Measurements from ENCODE around the gene GPHN. TPM values are rescaled to one million over a fixed set of nuclear protein-coding genes. Genes with fewer than 3 reads are reported as not detected.

The GPHN gene
- total and polyA plus RNA-seq, 2 donors (not counting 3 experiments of a cell fraction or from before 2014, with no cell fraction given) = 5.1 to 23.2 TPM

DNA sequence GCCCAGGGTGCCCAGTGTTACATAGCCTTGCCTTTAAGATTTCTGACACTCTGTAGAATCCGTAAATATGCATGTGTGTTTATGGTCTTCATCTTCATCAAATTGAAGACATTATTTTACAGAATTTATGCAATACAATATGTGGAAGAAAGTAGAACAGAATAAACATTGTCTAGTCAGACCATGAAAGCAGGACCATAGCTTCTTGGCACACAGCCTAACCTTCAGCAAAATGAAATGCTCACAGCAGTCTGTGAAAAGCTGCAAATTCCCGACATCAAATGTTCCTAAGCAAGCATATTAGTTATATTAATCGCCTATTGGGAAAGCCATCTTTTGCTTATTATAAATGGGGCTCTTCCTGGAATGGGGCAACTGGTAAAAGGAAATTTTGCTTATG is 570.0 kb downstream of the GPHN start:
- no peaks in the 10 kb centered on the region for H3K9me1 ChIP-seq (replicated peaks; ENCODE audit: control insufficient read depth, extremely low read depth, insufficient read depth, low read length)
- TF ChIP-seq, protein P1, sequence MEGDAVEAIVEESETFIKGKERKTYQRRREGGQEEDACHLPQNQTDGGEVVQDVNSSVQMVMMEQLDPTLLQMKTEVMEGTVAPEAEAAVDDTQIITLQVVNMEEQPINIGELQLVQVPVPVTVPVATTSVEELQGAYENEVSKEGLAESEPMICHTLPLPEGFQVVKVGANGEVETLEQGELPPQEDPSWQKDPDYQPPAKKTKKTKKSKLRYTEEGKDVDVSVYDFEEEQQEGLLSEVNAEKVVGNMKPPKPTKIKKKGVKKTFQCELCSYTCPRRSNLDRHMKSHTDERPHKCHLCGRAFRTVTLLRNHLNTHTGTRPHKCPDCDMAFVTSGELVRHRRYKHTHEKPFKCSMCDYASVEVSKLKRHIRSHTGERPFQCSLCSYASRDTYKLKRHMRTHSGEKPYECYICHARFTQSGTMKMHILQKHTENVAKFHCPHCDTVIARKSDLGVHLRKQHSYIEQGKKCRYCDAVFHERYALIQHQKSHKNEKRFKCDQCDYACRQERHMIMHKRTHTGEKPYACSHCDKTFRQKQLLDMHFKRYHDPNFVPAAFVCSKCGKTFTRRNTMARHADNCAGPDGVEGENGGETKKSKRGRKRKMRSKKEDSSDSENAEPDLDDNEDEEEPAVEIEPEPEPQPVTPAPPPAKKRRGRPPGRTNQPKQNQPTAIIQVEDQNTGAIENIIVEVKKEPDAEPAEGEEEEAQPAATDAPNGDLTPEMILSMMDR (IDR thresholded peaks at IDR 0.05; ENCODE audit: extremely low read depth in 1 of 2, insufficient read depth in 1 of 2, low read depth in 1 of 2, low read length in 2 of 2) = no peak
- TF ChIP-seq, protein P2, sequence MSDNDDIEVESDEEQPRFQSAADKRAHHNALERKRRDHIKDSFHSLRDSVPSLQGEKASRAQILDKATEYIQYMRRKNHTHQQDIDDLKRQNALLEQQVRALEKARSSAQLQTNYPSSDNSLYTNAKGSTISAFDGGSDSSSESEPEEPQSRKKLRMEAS (IDR thresholded peaks at IDR 0.05; ENCODE audit: insufficient read depth, insufficient read length) = no peak
- TF ChIP-seq JUN (IDR thresholded peaks at IDR 0.05; ENCODE audit: borderline replicate concordance, insufficient read depth, insufficient read length, low read depth) (no peak), POLR2A (IDR thresholded peaks at IDR 0.05; ENCODE audit: low read depth, low read length) (no peak), POLR2AphosphoS5 (IDR thresholded peaks at IDR 0.05; ENCODE audit: insufficient read depth, low read depth, low read length) (no peak)
- H3K36me3 ChIP-seq (ENCODE audit: control insufficient read depth in 2 of 2, extremely low read depth in 1 of 2, insufficient read depth in 2 of 2, low read length in 2 of 2) = no peaks in the 10 kb centered on the region
- no peaks in the 10 kb centered on the region for H4K20me1 ChIP-seq (replicated peaks; ENCODE audit: control insufficient read depth, extremely low read depth, insufficient read depth, low read length)
- H3K4me2 ChIP-seq (ENCODE audit: insufficient read depth, low read length) = no peak overlapping the region
- DNase-seq (ENCODE audit: low read depth, low spot score) (no peak), FAIRE-seq (no peak)
- POLR2A ChIA-PET = no interaction called here
- H3K9ac ChIP-seq (replicated peaks; ENCODE audit: extremely low read depth, insufficient read depth, low read length) = no peak overlapping the region
- intact Hi-C loops (cut with micrococcal nuclease) = no loop called here
- H3K4me3 ChIP-seq (replicated peaks in 1 of 3; ENCODE audit: insufficient read depth in 1 of 3, low read depth in 1 of 3, low read length in 3 of 3) = no peak overlapping the region
- no peak overlapping the region for H3K27ac ChIP-seq (ENCODE audit: insufficient read depth, low read depth, low read length)
- H3K27me3 ChIP-seq (ENCODE audit: control insufficient read depth in 2 of 2, insufficient read depth in 2 of 2, low read length in 2 of 2) = no peaks in the 10 kb centered on the region
- CTCF ChIA-PET = interaction anchor here (1.1 to 2.6 kb wide), 4 partner anchors 9 to 30 kb away, joined by 3 to 7 read pairs (median 4); no protein-coding TSS in a partner anchor
- dilution Hi-C loops (cut with MboI; ENCODE audit: extremely low pct_ligation_motif_present, low sequenced_read_pairs) = no loop called here
- no peaks in the 10 kb centered on the region for H3K9me3 ChIP-seq (replicated peaks; ENCODE audit: control insufficient read depth, insufficient read depth, low read length)
- BruUV-seq (replicated peaks) = no TSS peak
- no peaks in the 10 kb centered on the region for H3K79me2 ChIP-seq (ENCODE audit: control insufficient read depth, insufficient read depth, low read length)
- no peaks in the 10 kb centered on the region for H3K4me1 ChIP-seq (ENCODE audit: control insufficient read depth, extremely low read depth, insufficient read depth, low read length)
- H2AFZ ChIP-seq (ENCODE audit: low read depth, low read length) = no peak overlapping the region

DNA sequence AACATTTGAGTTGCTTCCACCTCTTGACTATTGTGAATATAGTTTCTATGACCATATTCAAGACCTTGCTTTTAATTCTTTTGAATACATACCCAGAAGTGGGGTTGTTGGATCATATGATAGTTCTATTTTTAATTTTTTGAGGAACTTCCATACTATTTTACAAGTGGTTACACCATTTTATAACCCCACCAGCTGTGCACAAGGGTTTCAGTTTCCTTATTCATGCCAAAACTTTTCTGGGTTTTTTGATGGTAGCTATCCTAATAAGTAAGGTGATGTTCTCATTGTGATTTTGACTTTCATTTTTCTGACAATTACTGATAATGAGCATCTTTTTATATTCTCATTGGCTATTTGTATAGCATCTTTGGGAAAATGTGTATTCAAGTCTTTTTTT is 571.9 kb downstream of the GPHN start:
- Histone ChIP-seq H3K27ac (ENCODE audit: insufficient read depth, low read depth, low read length) (no peak overlapping the region), H3K9me3 (replicated peaks; ENCODE audit: control insufficient read depth, insufficient read depth, low read length) (no peaks in the 10 kb centered on the region), H3K36me3 (ENCODE audit: control insufficient read depth in 2 of 2, extremely low read depth in 1 of 2, insufficient read depth in 2 of 2, low read length in 2 of 2) (no peaks in the 10 kb centered on the region), H3K27me3 (ENCODE audit: control insufficient read depth in 2 of 2, insufficient read depth in 2 of 2, low read length in 2 of 2) (no peaks in the 10 kb centered on the region), H4K20me1 (replicated peaks; ENCODE audit: control insufficient read depth, extremely low read depth, insufficient read depth, low read length) (no peaks in the 10 kb centered on the region), H3K79me2 (ENCODE audit: control insufficient read depth, insufficient read depth, low read length) (no peaks in the 10 kb centered on the region), H2AFZ (ENCODE audit: low read depth, low read length) (no peak overlapping the region), H3K9ac (replicated peaks; ENCODE audit: extremely low read depth, insufficient read depth, low read length) (no peak overlapping the region), H3K9me1 (replicated peaks; ENCODE audit: control insufficient read depth, extremely low read depth, insufficient read depth, low read length) (no peaks in the 10 kb centered on the region), H3K4me1 (ENCODE audit: control insufficient read depth, extremely low read depth, insufficient read depth, low read length) (no peaks in the 10 kb centered on the region), H3K4me2 (ENCODE audit: insufficient read depth, low read length) (no peak overlapping the region), H3K4me3 (replicated peaks in 1 of 3; ENCODE audit: insufficient read depth in 1 of 3, low read depth in 1 of 3, low read length in 3 of 3) (no peak overlapping the region)
- TF ChIP-seq, protein P2 (IDR thresholded peaks at IDR 0.05; ENCODE audit: insufficient read depth, insufficient read length) = no peak
- TF ChIP-seq GATA2 (IDR thresholded peaks at IDR 0.05; ENCODE audit: insufficient read depth, insufficient read length, low read depth, low read length) = no peak
- TF ChIP-seq JUN (IDR thresholded peaks at IDR 0.05; ENCODE audit: borderline replicate concordance, insufficient read depth, insufficient read length, low read depth) = no peak
- no TSS peak for BruUV-seq (replicated peaks)
- dilution Hi-C loops (cut with MboI; ENCODE audit: extremely low pct_ligation_motif_present, low sequenced_read_pairs) = no loop called here
- intact Hi-C loops (cut with micrococcal nuclease) = no loop called here
- CTCF ChIA-PET = interaction anchor here (1.1 to 2.6 kb wide), 2 partner anchors 12 to 32 kb away, joined by 5 to 7 read pairs; no protein-coding TSS in a partner anchor
- DNase-seq (ENCODE audit: low read depth, low spot score) (no peak), FAIRE-seq (no peak)
- POLR2A ChIA-PET = no interaction called here
